ENCODE data around the gene SAMD14.

DNA sequence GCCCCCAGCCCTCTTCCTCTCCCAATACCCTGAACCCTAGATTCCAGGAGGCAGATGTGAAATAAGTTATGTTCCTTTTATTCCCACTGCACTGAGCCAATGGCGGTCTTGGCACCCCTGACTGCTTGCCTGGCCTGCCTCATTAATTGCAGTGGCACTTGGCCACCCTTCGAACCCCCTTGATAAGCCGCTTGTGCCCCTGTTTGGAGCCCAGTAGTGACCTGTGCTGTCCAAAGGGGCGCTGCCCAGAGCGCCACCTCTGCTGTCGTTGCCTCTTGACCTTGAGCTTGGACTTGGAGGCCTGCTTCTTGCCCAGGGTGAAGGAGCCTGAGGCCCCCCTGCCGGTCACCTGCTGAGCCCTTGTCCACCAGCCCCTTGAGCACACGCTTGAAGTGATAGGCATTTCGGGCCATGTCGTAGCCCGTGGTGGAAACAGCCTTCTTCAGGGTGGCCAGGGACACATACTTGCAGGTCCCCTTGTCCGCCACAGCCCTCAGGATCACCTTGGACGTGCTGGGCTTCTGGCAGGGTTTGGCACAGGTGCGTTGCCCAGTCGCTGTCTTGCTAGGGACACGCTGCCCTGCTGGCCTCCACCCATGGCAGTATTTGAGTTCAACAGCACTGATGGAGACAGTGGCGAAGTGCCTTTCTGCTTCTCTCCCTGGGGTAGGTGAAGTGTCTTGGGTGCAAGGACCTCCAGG is 41.6 kb upstream of the SAMD14 start:
- TF ChIP-seq, protein P1, sequence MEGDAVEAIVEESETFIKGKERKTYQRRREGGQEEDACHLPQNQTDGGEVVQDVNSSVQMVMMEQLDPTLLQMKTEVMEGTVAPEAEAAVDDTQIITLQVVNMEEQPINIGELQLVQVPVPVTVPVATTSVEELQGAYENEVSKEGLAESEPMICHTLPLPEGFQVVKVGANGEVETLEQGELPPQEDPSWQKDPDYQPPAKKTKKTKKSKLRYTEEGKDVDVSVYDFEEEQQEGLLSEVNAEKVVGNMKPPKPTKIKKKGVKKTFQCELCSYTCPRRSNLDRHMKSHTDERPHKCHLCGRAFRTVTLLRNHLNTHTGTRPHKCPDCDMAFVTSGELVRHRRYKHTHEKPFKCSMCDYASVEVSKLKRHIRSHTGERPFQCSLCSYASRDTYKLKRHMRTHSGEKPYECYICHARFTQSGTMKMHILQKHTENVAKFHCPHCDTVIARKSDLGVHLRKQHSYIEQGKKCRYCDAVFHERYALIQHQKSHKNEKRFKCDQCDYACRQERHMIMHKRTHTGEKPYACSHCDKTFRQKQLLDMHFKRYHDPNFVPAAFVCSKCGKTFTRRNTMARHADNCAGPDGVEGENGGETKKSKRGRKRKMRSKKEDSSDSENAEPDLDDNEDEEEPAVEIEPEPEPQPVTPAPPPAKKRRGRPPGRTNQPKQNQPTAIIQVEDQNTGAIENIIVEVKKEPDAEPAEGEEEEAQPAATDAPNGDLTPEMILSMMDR (IDR thresholded peaks at IDR 0.05) = no peak
- TF ChIP-seq POLR2A (IDR thresholded peaks at IDR 0.05) (no peak), EP300 (IDR thresholded peaks at IDR 0.05) (no peak)

Data from ovary (tissue), 3 donors.